SJCRH30 (cell line): ENCODE data around the gene ITGA1. TPM values are rescaled to one million over a fixed set of nuclear protein-coding genes. Genes with fewer than 3 reads are reported as not detected.
A peak's percentile ranks its signal among the peaks of the same experiment; 100 is the strongest.

Experiments used
- DNase-seq, 2 experiments: peaks; one replicate each; pipeline ENCODE4 v3.0.0-alpha.2; 2015 to 2020
- H3K27ac ChIP-seq: fragments of 250-450 bp; sonication (Bioruptor Pico); 2 replicates; pipeline ENCODE4 v1.5.1; 2020; ENCODE audit warnings: mild to moderate bottlenecking, moderate library complexity
- H3K27me3 ChIP-seq: fragments of 250-450 bp; sonication (Bioruptor Pico); 2 replicates; pipeline ENCODE4 v1.5.1; 2020; ENCODE audit warnings: mild to moderate bottlenecking, moderate library complexity
- H3K36me3 ChIP-seq: fragments of 250-450 bp; sonication (Bioruptor Pico); 2 replicates; pipeline ENCODE4 v1.5.1; 2020; ENCODE audit warnings: mild to moderate bottlenecking, moderate library complexity
- H3K4me1 ChIP-seq: fragments of 250-450 bp; sonication (Bioruptor Pico); 2 replicates; pipeline ENCODE4 v1.5.1; 2020; ENCODE audit warnings: mild to moderate bottlenecking, moderate library complexity
- H3K4me3 ChIP-seq: fragments of 250-450 bp; sonication (Bioruptor Pico); 2 replicates; pipeline ENCODE4 v1.5.1; 2020; ENCODE audit warnings: mild to moderate bottlenecking, moderate library complexity
- H3K9me3 ChIP-seq: fragments of 250-450 bp; sonication (Bioruptor Pico); replicated peaks from 2 replicates; pipeline ENCODE4 v1.5.1; 2020; ENCODE audit warnings: mild to moderate bottlenecking, moderate library complexity
- total RNA-seq: library from RNA; depleted of rRNA; stranded (reverse); fragments of >200 nt; shearing (Covaris generic); gene quantifications from 2 replicates; pipeline ENCODE4 v1.2.3, GENCODE V29; 2014

The ITGA1 gene
- total RNA-seq, 1 experiment from 2014 or later = 9.9 TPM

DNA sequence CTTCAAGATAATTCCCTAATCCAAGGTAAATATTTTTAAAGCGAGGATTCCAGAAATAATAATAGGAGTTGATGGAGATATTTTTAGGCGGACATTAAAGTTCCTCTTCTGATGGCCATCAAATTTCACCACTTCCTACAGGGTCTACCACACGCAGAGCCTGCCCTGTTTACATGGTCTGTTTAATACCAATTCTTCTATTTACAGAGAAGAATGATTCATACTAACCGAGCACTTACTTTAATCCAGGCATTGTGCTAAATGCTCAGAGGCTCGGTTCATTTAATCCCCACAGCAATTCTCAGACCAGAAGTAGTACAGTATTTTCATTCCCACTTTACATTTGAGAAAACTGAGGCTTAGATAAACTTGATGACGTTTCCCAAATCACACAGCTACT, 3.0 kb upstream of the ITGA1 start:
- no peaks in the 10 kb centered on the region for H3K36me3 ChIP-seq
- no peaks in the 10 kb centered on the region for H3K4me1 ChIP-seq

DNA sequence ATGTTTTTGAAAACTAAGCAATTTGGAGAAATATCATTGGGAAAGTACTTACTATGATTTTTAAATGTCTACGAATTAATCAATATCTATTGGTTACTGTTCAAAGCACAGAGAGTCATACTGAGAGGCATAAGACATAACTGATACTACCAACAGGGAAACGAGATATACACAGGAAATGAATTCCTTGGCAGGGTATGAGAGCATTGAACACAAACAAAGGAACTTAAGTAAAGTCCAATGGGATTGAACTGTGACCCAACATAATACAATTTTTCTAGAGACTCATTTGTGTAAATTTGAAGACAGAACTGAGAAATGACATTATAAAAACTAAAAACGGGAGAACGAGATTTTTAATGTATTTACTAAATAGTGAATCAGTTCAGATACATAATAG, 1.3 kb upstream of the ITGA1 start:
- no peaks in the 10 kb centered on the region for H3K36me3 ChIP-seq
- no peak for DNase-seq
- H3K27me3 ChIP-seq = no peaks in the 10 kb centered on the region
- no peaks in the 10 kb centered on the region for H3K4me1 ChIP-seq
- H3K9me3 ChIP-seq = no peaks in the 10 kb centered on the region
- no peak overlapping the region for H3K27ac ChIP-seq
- no peak overlapping the region for H3K4me3 ChIP-seq

More for the DNA sequence above, 3.0 kb upstream of the ITGA1 start:
- Histone ChIP-seq H3K27me3 (no peaks in the 10 kb centered on the region), H3K9me3 (no peaks in the 10 kb centered on the region), H3K4me3 (no peak overlapping the region), H3K27ac (no peak overlapping the region)
- peak in 1 of 2 experiments; percentile 12 for DNase-seq

DNA sequence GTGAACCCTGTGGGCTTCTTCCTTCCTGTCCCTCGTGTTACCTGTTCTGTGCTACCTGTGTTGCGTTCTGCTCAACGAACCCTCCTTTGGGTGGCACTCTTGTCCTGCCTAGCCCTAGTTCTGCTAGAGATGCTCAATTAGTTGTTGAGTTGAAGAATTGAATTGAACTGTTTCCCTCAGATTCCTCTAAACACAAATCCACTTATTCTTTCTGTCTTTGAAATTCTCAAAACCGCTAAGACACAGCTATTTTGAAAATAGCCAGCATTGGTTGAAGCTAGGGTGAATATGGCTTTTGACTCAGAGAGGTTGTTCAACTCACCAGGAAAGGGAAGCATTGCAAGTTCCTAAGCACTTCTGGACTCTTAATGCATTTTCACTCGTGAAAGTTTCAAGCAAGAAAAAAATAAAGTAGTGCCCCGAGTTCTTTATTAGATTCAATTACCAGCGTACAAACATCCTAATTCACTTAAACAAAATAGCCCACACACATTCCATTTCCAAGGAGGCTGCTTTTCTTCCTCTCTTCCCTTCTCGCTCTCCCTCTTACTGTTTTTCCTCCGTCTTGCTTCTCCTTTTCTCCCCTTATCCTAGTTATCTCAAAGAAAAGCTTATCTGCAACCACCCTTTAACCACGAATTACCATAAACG, 642 bp upstream of the ITGA1 start:
- Histone ChIP-seq H3K27me3 (no peaks in the 10 kb centered on the region), H3K4me3 (peak overlapping the region; percentile 59), H3K9me3 (no peaks in the 10 kb centered on the region), H3K27ac (peak overlapping the region; percentile 55; the same call in 1 of the 2 replicates), H3K4me1 (no peaks in the 10 kb centered on the region), H3K36me3 (no peaks in the 10 kb centered on the region)
- DNase-seq = peak; percentile 4 to 34

GRCh38 chr5:52788505-52788821, 747 bp downstream of the ITGA1 start:
- Histone ChIP-seq H3K4me3 (peak overlapping the region; percentile 59), H3K36me3 (no peaks in the 10 kb centered on the region), H3K9me3 (no peaks in the 10 kb centered on the region), H3K4me1 (no peaks in the 10 kb centered on the region), H3K27ac (peak overlapping the region; percentile 55), H3K27me3 (no peaks in the 10 kb centered on the region)
- DNase-seq = no peak

DNA sequence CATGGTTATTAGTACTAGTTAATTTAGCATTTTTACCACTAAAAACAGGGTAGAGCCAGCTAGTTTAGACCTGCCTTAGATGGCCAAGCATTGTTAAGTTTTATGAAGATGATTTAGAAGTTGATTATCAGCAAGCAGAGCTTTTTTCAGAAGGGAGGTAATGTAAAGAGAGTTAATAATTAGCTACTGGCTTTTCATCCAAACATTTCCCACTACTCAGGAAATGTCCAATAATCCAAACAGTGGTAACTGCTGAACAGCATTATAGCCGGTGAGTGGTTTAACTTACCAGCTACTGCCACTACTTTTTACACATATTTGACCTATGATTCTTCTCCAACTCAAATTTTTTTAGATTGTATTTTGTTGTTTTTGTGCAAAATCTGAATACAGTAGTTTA, 1.7 kb downstream of the ITGA1 start:
- no peak for DNase-seq
- Histone ChIP-seq H3K27me3 (no peaks in the 10 kb centered on the region), H3K36me3 (no peaks in the 10 kb centered on the region), H3K4me3 (peak overlapping the region; percentile 59), H3K9me3 (no peaks in the 10 kb centered on the region), H3K27ac (no peak overlapping the region), H3K4me1 (no peaks in the 10 kb centered on the region)

DNA sequence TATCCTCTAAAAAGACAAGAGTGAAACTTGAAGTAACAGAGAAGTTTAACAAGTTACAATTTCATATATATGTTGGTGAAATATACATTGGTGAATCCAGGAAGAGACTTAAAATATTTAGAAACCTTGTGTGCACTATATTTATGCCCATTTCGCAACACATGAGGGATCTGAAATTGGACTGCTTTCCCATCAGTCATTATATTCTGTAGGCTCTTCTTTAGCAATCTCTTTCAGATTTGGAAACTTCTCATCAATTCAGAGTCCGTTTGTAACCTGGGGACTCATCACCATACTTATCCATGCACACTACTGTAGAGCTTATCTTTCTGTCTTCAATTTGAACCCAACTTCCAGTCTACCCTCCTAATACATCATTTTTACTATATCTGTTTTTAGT, 2.1 kb downstream of the ITGA1 start:
- Histone ChIP-seq H3K9me3 (no peaks in the 10 kb centered on the region), H3K27me3 (no peaks in the 10 kb centered on the region), H3K36me3 (no peaks in the 10 kb centered on the region), H3K4me1 (no peaks in the 10 kb centered on the region), H3K4me3 (peak overlapping the region; percentile 59; the same call in 1 of the 2 replicates), H3K27ac (no peak overlapping the region)
- DNase-seq = no peak

GRCh38 chr5:52791366-52791765, 3.6 kb downstream of the ITGA1 start:
- no peaks in the 10 kb centered on the region for H3K4me1 ChIP-seq
- DNase-seq = no peak
- H3K9me3 ChIP-seq = no peaks in the 10 kb centered on the region
- H3K27ac ChIP-seq = no peak overlapping the region
- no peaks in the 10 kb centered on the region for H3K27me3 ChIP-seq
- no peak overlapping the region for H3K4me3 ChIP-seq
- no peaks in the 10 kb centered on the region for H3K36me3 ChIP-seq

DNA sequence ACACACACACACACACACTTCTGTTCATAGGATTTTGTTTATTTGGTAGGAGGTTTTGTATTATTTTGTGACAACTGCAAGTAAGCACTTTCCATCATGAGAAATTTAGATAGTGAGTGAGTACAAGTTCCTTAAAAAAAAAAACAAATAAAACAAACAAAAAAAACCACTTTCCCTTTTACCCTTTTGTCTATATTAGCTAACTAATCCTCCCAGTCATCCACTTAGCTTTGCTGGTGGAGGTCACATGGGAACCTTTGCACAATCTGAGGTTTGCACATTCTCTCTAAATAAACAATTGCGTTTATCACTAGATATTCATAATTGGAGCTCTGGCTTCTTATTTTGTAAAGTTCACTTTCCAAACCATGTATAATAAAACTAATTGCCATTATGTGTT, 6.8 kb downstream of the ITGA1 start:
- no peaks in the 10 kb centered on the region for H3K27me3 ChIP-seq
- no peaks in the 10 kb centered on the region for H3K9me3 ChIP-seq
- no peak overlapping the region for H3K27ac ChIP-seq
- no peak for DNase-seq
- H3K4me3 ChIP-seq = no peak overlapping the region
- H3K4me1 ChIP-seq = no peaks in the 10 kb centered on the region; the same call in 1 of the 2 replicates
- H3K36me3 ChIP-seq = no peaks in the 10 kb centered on the region

GRCh38 chr5:52796031-52796430, 8.3 kb downstream of the ITGA1 start:
- Histone ChIP-seq H3K4me3 (no peak overlapping the region), H3K9me3 (no peaks in the 10 kb centered on the region), H3K27me3 (no peaks in the 10 kb centered on the region), H3K4me1 (no peaks in the 10 kb centered on the region; the same call in 1 of the 2 replicates), H3K27ac (no peak overlapping the region), H3K36me3 (no peaks in the 10 kb centered on the region)
- DNase-seq = no peak

DNA sequence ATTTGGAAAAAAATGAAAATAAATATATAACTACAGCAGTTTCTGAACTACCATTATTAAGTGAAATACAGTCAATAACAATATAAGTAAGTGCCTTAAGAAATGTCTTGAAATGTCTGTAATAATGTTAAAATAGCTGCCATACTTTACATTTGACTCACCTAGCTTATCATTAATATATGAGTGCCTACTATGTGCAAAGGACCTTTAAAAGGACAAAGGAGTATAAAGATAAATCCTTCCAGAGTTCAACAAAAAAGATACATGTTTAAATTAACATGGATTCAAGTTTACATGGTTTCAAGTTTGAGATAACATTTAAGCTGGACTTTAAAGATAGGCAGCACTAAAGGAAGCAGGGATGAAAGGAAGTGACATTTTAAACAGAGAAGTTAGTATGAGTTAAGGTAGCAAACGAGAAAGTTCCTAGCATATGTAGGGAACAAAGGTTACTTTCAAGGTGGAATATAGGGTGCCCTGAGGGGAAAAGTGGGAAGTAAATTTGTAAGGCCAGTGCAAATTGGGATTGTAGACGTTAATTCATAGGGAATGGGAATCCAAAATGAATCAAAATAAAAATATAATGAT, 8.9 kb downstream of the ITGA1 start:
- Histone ChIP-seq H3K4me3 (no peak overlapping the region), H3K36me3 (peaks cover under 1% of the 10 kb centered on the region; the same call in 1 of the 2 replicates), H3K4me1 (no peaks in the 10 kb centered on the region; the same call in 1 of the 2 replicates), H3K27me3 (no peaks in the 10 kb centered on the region), H3K27ac (no peak overlapping the region), H3K9me3 (no peaks in the 10 kb centered on the region)
- no peak for DNase-seq

GRCh38 chr5:52798938-52799337, 11.2 kb downstream of the ITGA1 start:
- H3K4me1 ChIP-seq = peaks cover 6% of the 10 kb centered on the region; the same call in 1 of the 2 replicates
- peak overlapping the region; percentile 67 for H3K27ac ChIP-seq
- peaks cover 19% of the 10 kb centered on the region for H3K36me3 ChIP-seq
- no peaks in the 10 kb centered on the region for H3K9me3 ChIP-seq
- peak in 1 of 2 experiments; percentile 35 for DNase-seq
- no peaks in the 10 kb centered on the region for H3K27me3 ChIP-seq
- H3K4me3 ChIP-seq = peak overlapping the region; percentile 67

DNA sequence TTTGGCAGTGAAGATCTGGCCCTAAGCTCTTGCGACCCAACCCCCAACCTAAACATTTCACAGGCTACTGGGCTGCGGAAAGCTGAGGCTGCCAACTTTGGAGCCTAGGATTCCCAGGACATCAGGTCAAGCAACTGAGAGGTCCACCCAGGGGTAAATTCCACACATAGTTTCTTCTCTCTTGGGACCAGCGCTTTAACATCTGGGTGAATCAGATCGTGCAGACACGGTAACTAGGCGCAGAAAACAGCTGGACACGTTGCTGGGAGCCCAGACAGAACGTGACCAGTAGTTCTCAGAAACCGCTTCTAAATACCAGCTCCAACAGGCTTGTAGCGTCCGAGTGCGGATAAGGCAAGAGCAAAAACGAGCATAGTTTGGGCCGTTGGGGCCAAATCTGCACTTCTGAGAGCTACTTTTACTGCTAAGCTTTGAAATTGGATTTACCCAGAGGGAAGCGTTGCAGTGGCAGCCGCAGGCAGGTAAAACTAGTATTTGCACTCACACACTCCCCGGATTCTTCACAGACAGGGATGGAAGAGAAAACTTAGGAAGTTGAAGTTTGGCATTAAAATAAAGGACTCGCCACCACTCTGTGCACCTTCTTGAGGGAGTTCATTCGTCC, 11.8 kb downstream of the ITGA1 start:
- Histone ChIP-seq H3K27me3 (no peaks in the 10 kb centered on the region), H3K9me3 (no peaks in the 10 kb centered on the region), H3K36me3 (peaks cover 24% of the 10 kb centered on the region), H3K4me3 (peak overlapping the region; percentile 67), H3K27ac (peak overlapping the region; percentile 67), H3K4me1 (peaks cover 6% of the 10 kb centered on the region; the same call in 1 of the 2 replicates)
- DNase-seq = peak; percentile 72

DNA sequence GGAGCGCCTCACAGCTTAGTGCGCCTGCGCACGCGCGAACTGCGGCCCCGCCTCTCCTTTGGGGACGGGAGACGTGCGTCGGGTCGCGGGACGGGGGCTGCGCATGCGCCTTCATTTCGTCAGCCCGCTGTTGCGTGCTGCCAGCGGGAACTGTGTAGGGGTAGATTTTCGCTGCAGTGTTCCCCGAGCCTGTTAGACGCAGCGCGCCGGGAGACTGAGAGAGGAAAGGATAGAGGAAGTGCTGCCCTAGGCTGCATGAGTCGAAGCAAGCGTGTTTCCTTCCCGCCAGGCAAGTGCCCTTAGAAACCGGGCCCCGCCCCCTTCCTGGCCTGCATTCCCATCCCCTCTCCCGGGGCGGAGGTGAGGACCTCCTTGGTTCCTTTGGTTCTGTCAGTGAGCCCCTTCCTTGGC, 12.3 kb downstream of the ITGA1 start:
- Histone ChIP-seq H3K27ac (peak overlapping the region; percentile 67), H3K27me3 (no peaks in the 10 kb centered on the region), H3K4me3 (peak overlapping the region; percentile 67), H3K4me1 (peaks cover 6% of the 10 kb centered on the region; the same call in 1 of the 2 replicates), H3K36me3 (peaks cover 27% of the 10 kb centered on the region), H3K9me3 (no peaks in the 10 kb centered on the region)
- DNase-seq = peak; percentile 95 to 96

GRCh38 chr5:52800394-52801213, 12.9 kb downstream of the ITGA1 start:
- Histone ChIP-seq H3K4me3 (peak overlapping the region; percentile 67), H3K36me3 (peaks cover 27% of the 10 kb centered on the region), H3K4me1 (peaks cover 6% of the 10 kb centered on the region; the same call in 1 of the 2 replicates), H3K9me3 (no peaks in the 10 kb centered on the region), H3K27ac (peak overlapping the region; percentile 67), H3K27me3 (no peaks in the 10 kb centered on the region)
- DNase-seq = peak; percentile 59 to 68
